Activated CD8-positive, alpha-beta memory T cell treated with anti-CD3 and anti-CD28 coated beads, Interleukin-2, amount 50 U/mL, for 4 hours (primary cell): ENCODE data around the gene MIOX.
A peak's percentile ranks its signal among the peaks of the same experiment; 100 is the strongest.

Experiments used
- DNase-seq: peaks from one replicate; pipeline ENCODE4 v3.0.0-alpha.2; 2020

The MIOX gene

DNA sequence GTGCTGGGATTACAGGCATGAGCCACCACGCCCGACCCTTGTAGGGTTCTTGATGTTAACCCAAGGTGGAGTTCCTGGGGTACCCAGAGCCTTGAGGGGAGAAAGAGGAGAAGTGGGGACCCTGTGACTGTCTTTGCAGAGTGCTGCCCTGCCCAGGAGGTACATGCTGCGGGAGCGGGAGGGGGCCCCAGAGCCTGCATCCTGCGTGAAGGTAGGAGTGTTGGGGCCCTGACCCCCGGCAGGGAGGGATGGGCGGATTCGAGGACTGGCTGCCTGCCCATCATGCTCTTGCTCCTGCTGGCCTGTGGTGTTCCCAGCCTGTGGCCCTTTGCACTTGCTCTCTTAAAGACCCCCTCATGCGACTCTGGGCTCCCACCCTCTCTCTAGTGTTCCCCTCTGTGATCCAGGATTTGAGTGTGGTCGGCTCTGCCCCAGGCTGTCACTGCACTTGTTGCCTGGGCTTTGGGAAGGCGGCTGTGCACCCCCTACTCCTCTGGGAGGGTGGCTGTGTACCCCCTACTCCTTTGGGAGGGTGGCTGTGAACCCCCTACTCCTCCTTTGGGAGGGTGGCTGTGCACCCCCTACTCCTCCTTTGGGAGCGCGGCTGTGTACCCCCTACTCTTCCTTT is 34.3 kb downstream of the MIOX start:
- DNase-seq, result no peak

GRCh38 chr22:50521710-50522109 is 35.1 kb downstream of the MIOX start:
- no peak for DNase-seq

- no peak for DNase-seq
Observed at GRCh38 chr22:50522208-50522805, 35.6 kb downstream of the MIOX start.

- no peak for DNase-seq
Observed at GRCh38 chr22:50522806-50523438, 36.3 kb downstream of the MIOX start.

GRCh38 chr22:50523458-50523805 is 36.8 kb downstream of the MIOX start:
- DNase-seq, result no peak

GRCh38 chr22:50523806-50524675 is 37.4 kb downstream of the MIOX start:
- no peak for DNase-seq

- no peak for DNase-seq
Observed at GRCh38 chr22:50524676-50525103, 38.0 kb downstream of the MIOX start.

- peak; percentile 98 for DNase-seq
Observed at GRCh38 chr22:50525104-50525857, 38.6 kb downstream of the MIOX start, which contains the start of gene SCO2. Gene SCO2, minus strand, starts transcription at chr22:50525598. Its CDS starts 1,187 bp downstream, at chr22:50524411.

DNA sequence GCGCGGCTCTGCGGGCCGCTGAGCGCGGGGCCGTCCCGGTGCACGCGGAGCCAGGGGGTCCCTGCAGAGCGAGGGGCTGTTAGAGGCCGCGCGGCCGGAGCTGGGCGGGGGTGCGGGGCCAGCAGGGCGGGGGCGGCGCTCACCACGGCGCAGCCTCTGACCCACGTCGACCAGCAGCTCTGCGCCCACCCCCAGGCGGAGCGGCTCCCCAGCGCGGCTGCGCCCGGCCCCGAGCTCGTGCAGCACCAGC is 39.1 kb downstream of the MIOX start:
- no peak for DNase-seq

GRCh38 chr22:50526108-50526833 is 39.6 kb downstream of the MIOX start:
- DNase-seq, result peak; percentile 82

GRCh38 chr22:50526834-50527801 is 40.5 kb downstream of the MIOX start:
- DNase-seq, result no peak

DNA sequence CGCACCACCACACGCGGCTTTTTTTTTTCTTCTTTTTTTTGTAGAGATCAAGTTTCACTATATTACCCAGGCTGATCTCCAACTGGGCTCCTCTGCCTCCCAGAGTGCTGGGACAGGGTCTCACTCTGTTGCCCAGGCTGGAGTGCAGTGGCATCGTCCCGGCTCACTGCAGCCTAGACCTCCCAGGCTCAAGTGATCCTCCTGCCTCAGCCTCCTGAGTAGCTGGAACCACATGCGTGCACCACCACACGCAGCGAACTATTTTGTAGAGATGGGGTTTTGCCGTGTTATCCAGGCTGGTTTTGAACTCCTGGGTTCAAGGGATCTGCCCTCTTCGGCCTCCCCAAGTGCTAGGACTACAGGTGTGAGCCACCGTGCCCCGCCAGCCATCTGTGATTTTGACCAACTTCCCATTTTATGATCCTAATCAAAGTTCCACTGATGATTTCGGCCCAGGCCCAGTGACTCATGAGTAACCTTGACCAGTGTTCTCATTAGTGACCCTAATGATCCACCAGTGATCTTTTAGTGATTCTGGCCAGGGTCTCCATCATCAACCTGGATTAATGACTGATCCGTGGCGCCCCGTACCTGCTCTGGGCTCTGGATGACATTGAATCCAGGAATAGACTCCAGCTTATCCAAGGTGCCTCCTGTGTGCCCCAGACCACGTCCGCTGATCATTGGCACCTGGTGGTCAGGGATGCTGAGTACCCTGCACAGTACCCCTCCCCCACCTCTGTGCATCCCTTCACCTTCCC is 41.4 kb downstream of the MIOX start:
- no peak for DNase-seq

- DNase-seq, result no peak
Observed at GRCh38 chr22:50528682-50529415, 42.2 kb downstream of the MIOX start.

DNA sequence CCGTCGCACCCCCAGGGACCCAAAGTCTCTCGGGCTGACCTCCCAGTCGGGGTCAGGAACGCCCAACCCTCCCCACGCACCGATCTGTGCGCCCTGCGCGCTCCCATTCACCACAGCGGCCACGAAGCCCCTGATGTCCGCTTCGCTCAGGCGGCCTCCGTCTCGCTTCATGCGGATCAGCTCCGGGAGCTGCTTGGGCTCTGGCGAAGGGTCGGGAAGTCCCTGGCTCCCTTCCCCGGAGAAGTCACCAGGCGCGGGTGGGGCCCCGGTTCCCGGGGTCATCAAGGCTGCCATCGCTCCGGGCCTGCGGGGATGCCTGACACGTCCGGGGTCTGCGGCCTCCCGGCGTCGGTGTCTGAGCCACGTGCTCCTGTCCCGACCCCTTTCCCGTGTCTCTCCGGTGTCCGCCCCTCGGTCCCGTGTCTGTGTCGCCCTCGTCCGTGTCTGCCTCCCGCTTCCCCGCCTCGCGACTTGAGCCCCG is 42.8 kb downstream of the MIOX start:
- no peak for DNase-seq

- peak; percentile 65 for DNase-seq
Observed at GRCh38 chr22:50529897-50530579, 43.4 kb downstream of the MIOX start, which contains the start of gene TYMP. Gene TYMP, minus strand, starts transcription at chr22:50530012. Its CDS starts 303 bp downstream, at chr22:50529709.

DNA sequence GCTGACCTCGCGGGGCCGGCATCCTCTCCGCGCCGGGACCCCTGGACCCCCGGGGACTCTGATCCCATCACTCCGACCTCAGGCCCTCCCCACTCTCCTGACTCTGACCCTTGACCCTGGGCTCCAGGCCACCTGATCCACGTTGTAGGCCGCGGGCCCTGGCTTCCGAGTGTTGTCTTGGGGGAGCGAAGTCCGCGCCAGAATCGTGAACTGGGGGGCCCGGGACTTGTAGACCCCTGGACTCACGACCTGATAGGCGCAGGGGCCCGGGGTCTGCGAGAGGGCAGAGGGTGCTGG is 43.9 kb downstream of the MIOX start:
- DNase-seq, result no peak

- DNase-seq, result peak; percentile 77
Observed at GRCh38 chr22:50530877-50531545, 44.4 kb downstream of the MIOX start.

GRCh38 chr22:50531546-50531961 is 44.9 kb downstream of the MIOX start:
- peak; percentile 58 for DNase-seq
